Body of pancreas (tissue), 4 donors: Measurements from ENCODE around the gene GMDS.

Source experiments
- POLR2A ChIP-seq, 3 donors: fragments of 450-650 bp; IDR thresholded peaks; one replicate each; pipeline ENCODE4 v1.6.1; 2016; ENCODE audit warnings: antibody characterized with exemption in 3 of 3, mild to moderate bottlenecking in 2 of 3
- TF ChIP-seq, protein P1 (sequence below), 7 experiments: fragments of 450-650 bp in 4 of 7; fragments of 200-600 bp in 3 of 7; sonication (generic) in 3 of 7; IDR thresholded peaks; one replicate each; pipeline ENCODE4 v1.5.1; 2016 to 2019; ENCODE audit warnings: antibody characterized with exemption in 7 of 7

DNA sequence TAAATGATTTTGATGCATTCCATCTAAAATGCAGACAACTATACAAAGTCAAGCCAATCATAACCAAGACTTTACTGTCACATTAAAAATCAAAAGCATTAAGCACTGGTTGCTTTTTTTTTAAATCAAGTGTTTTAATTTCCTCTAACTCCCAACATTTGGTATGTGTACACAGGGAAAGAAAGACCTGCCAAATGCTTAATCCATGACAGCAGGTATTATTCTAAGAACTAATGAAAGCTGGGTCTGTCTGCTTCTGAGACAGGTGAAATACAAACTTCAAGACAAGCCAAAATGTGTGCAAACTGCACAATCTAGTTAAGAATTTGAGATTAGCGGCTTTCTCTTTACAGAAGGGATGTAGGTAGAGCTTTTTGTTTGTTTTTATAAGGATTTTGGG lies 126.1 kb downstream of the GMDS start:
- TF ChIP-seq POLR2A (IDR thresholded peaks at IDR 0.05) = no peak
- TF ChIP-seq, protein P1, sequence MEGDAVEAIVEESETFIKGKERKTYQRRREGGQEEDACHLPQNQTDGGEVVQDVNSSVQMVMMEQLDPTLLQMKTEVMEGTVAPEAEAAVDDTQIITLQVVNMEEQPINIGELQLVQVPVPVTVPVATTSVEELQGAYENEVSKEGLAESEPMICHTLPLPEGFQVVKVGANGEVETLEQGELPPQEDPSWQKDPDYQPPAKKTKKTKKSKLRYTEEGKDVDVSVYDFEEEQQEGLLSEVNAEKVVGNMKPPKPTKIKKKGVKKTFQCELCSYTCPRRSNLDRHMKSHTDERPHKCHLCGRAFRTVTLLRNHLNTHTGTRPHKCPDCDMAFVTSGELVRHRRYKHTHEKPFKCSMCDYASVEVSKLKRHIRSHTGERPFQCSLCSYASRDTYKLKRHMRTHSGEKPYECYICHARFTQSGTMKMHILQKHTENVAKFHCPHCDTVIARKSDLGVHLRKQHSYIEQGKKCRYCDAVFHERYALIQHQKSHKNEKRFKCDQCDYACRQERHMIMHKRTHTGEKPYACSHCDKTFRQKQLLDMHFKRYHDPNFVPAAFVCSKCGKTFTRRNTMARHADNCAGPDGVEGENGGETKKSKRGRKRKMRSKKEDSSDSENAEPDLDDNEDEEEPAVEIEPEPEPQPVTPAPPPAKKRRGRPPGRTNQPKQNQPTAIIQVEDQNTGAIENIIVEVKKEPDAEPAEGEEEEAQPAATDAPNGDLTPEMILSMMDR (IDR thresholded peaks at IDR 0.05) = no peak
